ENCODE results near the gene TMEM18. TPM values are rescaled to one million over a fixed set of nuclear protein-coding genes. Genes with fewer than 3 reads are reported as not detected.

The TMEM18 gene
- total and polyA plus RNA-seq, 2 of the 4 experiments (the other 2 are of a cell fraction): 15.2 to 30.2 TPM

GRCh38 chr2:630451-631320 is 46.5 kb downstream of the TMEM18 start:
- dilution Hi-C loops (cut with HindIII; ENCODE audit: low sequenced_read_pairs, unreplicated experiment): no loop called here
- intact Hi-C loops (cut with micrococcal nuclease): no loop called here
- H3K4me2 ChIP-seq (ENCODE audit: low read depth, low read length): no peak overlapping the region
- TF ChIP-seq BHLHE40 (IDR thresholded peaks at IDR 0.05; ENCODE audit: low read depth, low read length) (no peak), RFX5 (IDR thresholded peaks at IDR 0.05; ENCODE audit: low read depth, low read length) (no peak), USF2 (IDR thresholded peaks at IDR 0.05; ENCODE audit: low read depth, low read length) (no peak), SMC3 (IDR thresholded peaks at IDR 0.05; ENCODE audit: low read depth, low read length) (no peak), RCOR1 (IDR thresholded peaks at IDR 0.05; ENCODE audit: insufficient replicate concordance, low read length) (no peak), POLR2A (IDR thresholded peaks at IDR 0.05; ENCODE audit: low read depth, low read length) (no peak), MAFK (IDR thresholded peaks at IDR 0.05; ENCODE audit: low read depth, low read length) (no peak), RAD21 (IDR thresholded peaks at IDR 0.05; ENCODE audit: low read length) (no peak), FOS (IDR thresholded peaks at IDR 0.05; ENCODE audit: low read depth, low read length) (no peak), CEBPB (IDR thresholded peaks at IDR 0.05; ENCODE audit: low read depth, low read length) (no peak), ELK1 (IDR thresholded peaks at IDR 0.05; ENCODE audit: borderline replicate concordance, low read depth, low read length) (no peak), NFE2L2 (IDR thresholded peaks at IDR 0.05; ENCODE audit: low read depth, low read length) (no peak), MXI1 (IDR thresholded peaks at IDR 0.05; ENCODE audit: borderline replicate concordance, low read depth, low read length) (no peak), MAZ (IDR thresholded peaks at IDR 0.05; ENCODE audit: borderline replicate concordance, low read depth, low read length) (no peak)
- TF ChIP-seq, protein P1, sequence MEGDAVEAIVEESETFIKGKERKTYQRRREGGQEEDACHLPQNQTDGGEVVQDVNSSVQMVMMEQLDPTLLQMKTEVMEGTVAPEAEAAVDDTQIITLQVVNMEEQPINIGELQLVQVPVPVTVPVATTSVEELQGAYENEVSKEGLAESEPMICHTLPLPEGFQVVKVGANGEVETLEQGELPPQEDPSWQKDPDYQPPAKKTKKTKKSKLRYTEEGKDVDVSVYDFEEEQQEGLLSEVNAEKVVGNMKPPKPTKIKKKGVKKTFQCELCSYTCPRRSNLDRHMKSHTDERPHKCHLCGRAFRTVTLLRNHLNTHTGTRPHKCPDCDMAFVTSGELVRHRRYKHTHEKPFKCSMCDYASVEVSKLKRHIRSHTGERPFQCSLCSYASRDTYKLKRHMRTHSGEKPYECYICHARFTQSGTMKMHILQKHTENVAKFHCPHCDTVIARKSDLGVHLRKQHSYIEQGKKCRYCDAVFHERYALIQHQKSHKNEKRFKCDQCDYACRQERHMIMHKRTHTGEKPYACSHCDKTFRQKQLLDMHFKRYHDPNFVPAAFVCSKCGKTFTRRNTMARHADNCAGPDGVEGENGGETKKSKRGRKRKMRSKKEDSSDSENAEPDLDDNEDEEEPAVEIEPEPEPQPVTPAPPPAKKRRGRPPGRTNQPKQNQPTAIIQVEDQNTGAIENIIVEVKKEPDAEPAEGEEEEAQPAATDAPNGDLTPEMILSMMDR (conservative IDR thresholded peaks at IDR 0.05; ENCODE audit: low read depth, low read length): no peak

More at GRCh38 chr2:630451-631320, 46.5 kb downstream of the TMEM18 start:
- DNase-seq (no peak), ATAC-seq (ENCODE audit: low read depth) (no peak)
- no peak overlapping the region for H3K14ac ChIP-seq (replicated peaks; ENCODE audit: low read depth, low read length)
- H3K36me3 ChIP-seq (ENCODE audit: control insufficient read depth, insufficient read depth, low read length): no peaks in the 10 kb centered on the region
- no peaks in the 10 kb centered on the region for H3K27me3 ChIP-seq (ENCODE audit: control insufficient read depth, insufficient read depth, low read length)
- no CpG with 5 or more reads among the region's 1 CpG for WGBS, 2 experiments (ENCODE audit: extremely low coverage in 2 of 2, insufficient read length in 1 of 2)
- no peak overlapping the region for H2BK120ac ChIP-seq (ENCODE audit: low read depth, low read length)
- no peak overlapping the region for H3K4ac ChIP-seq (ENCODE audit: low read depth, low read length)
- BruUV-seq (replicated peaks): no TSS peak
- no peak overlapping the region for H4K8ac ChIP-seq (ENCODE audit: low read depth in 2 of 2, low read length in 2 of 2)
- H3K9ac ChIP-seq (ENCODE audit: low read depth, low read length): no peak overlapping the region
- H2BK15ac ChIP-seq (ENCODE audit: low read depth, low read length): no peak overlapping the region
- ChIA-PET POLR2A (ENCODE audit: unreplicated experiment) (no interaction called here), CTCF (no interaction called here)
- no peaks in the 10 kb centered on the region for H3K79me1 ChIP-seq (ENCODE audit: low read depth in 1 of 2, low read length in 2 of 2)
- H4K91ac ChIP-seq (ENCODE audit: insufficient read depth, low read depth, low read length): no peak overlapping the region
- no peak overlapping the region for H2AK5ac ChIP-seq (ENCODE audit: low read depth, low read length)
- no peaks in the 10 kb centered on the region for H3K4me1 ChIP-seq (ENCODE audit: control insufficient read depth, insufficient read depth, low read length)
- no peak overlapping the region for H3K56ac ChIP-seq (ENCODE audit: extremely low read depth, insufficient read depth, low read length)
- no peak overlapping the region for H3K27ac ChIP-seq (ENCODE audit: insufficient read depth, low read length)
- H3K4me3 ChIP-seq (ENCODE audit: insufficient read depth, low read depth, low read length): no peak overlapping the region
- in situ Hi-C loops (cut with MboI; ENCODE audit: low sequenced_read_pairs): no loop called here
- no peak overlapping the region for H2BK20ac ChIP-seq (ENCODE audit: low read depth, low read length)
- H3K23ac ChIP-seq (ENCODE audit: low read depth, low read length): no peak overlapping the region
- H2AFZ ChIP-seq (replicated peaks; ENCODE audit: low read length, poor library complexity): no peak overlapping the region
- no peak overlapping the region for H2AK9ac ChIP-seq (replicated peaks; ENCODE audit: low read depth, low read length, poor library complexity)
- no peaks in the 10 kb centered on the region for H3K9me1 ChIP-seq (ENCODE audit: insufficient read depth, low read length)
- no peaks in the 10 kb centered on the region for H4K20me1 ChIP-seq (ENCODE audit: insufficient read depth, low read length)
- H4K5ac ChIP-seq (ENCODE audit: low read depth, low read length): no peak overlapping the region
- H2BK5ac ChIP-seq (ENCODE audit: low read depth, low read length, poor library complexity, severe bottlenecking): no peak overlapping the region
- peaks cover 2% of the 10 kb centered on the region; the same call in 1 of the 2 replicates for H3K9me3 ChIP-seq (ENCODE audit: control insufficient read depth, insufficient read depth, low read length)
- H3K18ac ChIP-seq (ENCODE audit: low read depth, low read length): no peak overlapping the region

Measured in IMR-90 (cell line).